Upper lobe of right lung (tissue), 1 donor: ENCODE data around the gene MEIOSIN. TPM values are rescaled to one million over a fixed set of nuclear protein-coding genes. Genes with fewer than 3 reads are reported as not detected.
"Not testable (repeated sequence)": the region's sequence is repeated elsewhere in the genome, so short reads cannot be mapped to it uniquely, and the experiment has no call there.

ENCODE experiments used
- ATAC-seq: fragments of 200-7000 bp; cut with Tn5 transposase; one replicate; pipeline ENCODE4 v1.9.1; 2020; ENCODE audit warnings: mild to moderate bottlenecking, moderate library complexity
- DNase-seq: peaks from one replicate; pipeline ENCODE4 v3.0.0-alpha.2; 2020
- H3K27ac ChIP-seq: fragments of 200-600 bp; one replicate; pipeline ENCODE4 v1.8.0; 2022
- H3K27me3 ChIP-seq: fragments of 200-600 bp; one replicate; pipeline ENCODE4 v1.8.0; 2022; ENCODE audit warnings: mild to moderate bottlenecking
- H3K36me3 ChIP-seq: fragments of 200-600 bp; one replicate; pipeline ENCODE4 v1.8.0; 2022
- H3K4me1 ChIP-seq: fragments of 200-600 bp; one replicate; pipeline ENCODE4 v1.8.0; 2022
- H3K4me3 ChIP-seq: fragments of 200-600 bp; one replicate; pipeline ENCODE4 v1.8.0; 2022; ENCODE audit warnings: mild to moderate bottlenecking
- H3K9me3 ChIP-seq: fragments of 200-600 bp; one replicate; pipeline ENCODE4 v1.8.0; 2022
- CTCF ChIP-seq: fragments of 200-600 bp; IDR thresholded peaks from one replicate; pipeline ENCODE4 v1.8.0; 2022; ENCODE audit warnings: antibody characterized with exemption
- intact Hi-C: fragments of 100-400 bp; cut with DNase I; formaldehyde crosslinking; loops from one replicate; pipeline ENCODE4 v1.11.0; 2022
- total RNA-seq: library from RNA; stranded (reverse); fragmentation: NEBNext Ultra II Directional; extraction: Animal tissue kit (Norgen Biotek cat#: 25700); gene quantifications from one replicate; pipeline ENCODE4 v1.2.1, GENCODE V29; 2021
- donor health status: DM: no; HTN: yes; CAD: no; lungs with severe emphysema.

The MEIOSIN gene
- total RNA-seq, 1 donor from 2014 or later, result not detected

GRCh38 chr19:45739498-45740439 is 6.5 kb downstream of the MEIOSIN start:
- ATAC-seq (peak; percentile 49), DNase-seq (no peak)
- Histone ChIP-seq H3K4me3 (no peak overlapping the region), H3K27ac (no peak overlapping the region), H3K27me3 (no peaks in the 10 kb centered on the region), H3K4me1 (no peaks in the 10 kb centered on the region), H3K9me3 (no peaks in the 10 kb centered on the region), H3K36me3 (no peaks in the 10 kb centered on the region)
- intact Hi-C loops, result no loop called here
- TF ChIP-seq CTCF, result no peak

GRCh38 chr19:45742969-45743368 is 9.7 kb downstream of the MEIOSIN start:
- H3K9me3 ChIP-seq, result no peaks in the 10 kb centered on the region
- no peaks in the 10 kb centered on the region for H3K36me3 ChIP-seq
- no peak for DNase-seq
- intact Hi-C loops, result no loop called here
- H3K27ac ChIP-seq, result no peak overlapping the region
- no peak for TF ChIP-seq CTCF
- no peak for ATAC-seq
- no peak overlapping the region for H3K4me3 ChIP-seq
- H3K27me3 ChIP-seq, result no peaks in the 10 kb centered on the region
- no peaks in the 10 kb centered on the region for H3K4me1 ChIP-seq

GRCh38 chr19:45745606-45746005 is 12.4 kb downstream of the MEIOSIN start:
- ATAC-seq, result no peak
- no peaks in the 10 kb centered on the region for H3K27me3 ChIP-seq
- no peaks in the 10 kb centered on the region for H3K4me1 ChIP-seq
- H3K36me3 ChIP-seq, result no peaks in the 10 kb centered on the region
- intact Hi-C loops, result no loop called here
- no peak for DNase-seq
- H3K4me3 ChIP-seq, result no peak overlapping the region
- TF ChIP-seq CTCF, result no peak
- no peaks in the 10 kb centered on the region for H3K9me3 ChIP-seq
- no peak overlapping the region for H3K27ac ChIP-seq

GRCh38 chr19:45746866-45747265 is 13.6 kb downstream of the MEIOSIN start:
- ATAC-seq (no peak), DNase-seq (no peak)
- no peak overlapping the region for H3K4me3 ChIP-seq
- H3K27me3 ChIP-seq, result no peaks in the 10 kb centered on the region
- no peak overlapping the region for H3K27ac ChIP-seq
- no peak for TF ChIP-seq CTCF
- no peaks in the 10 kb centered on the region for H3K4me1 ChIP-seq
- intact Hi-C loops, result no loop called here
- H3K9me3 ChIP-seq, result no peaks in the 10 kb centered on the region
- H3K36me3 ChIP-seq, result no peaks in the 10 kb centered on the region

- H3K4me3 ChIP-seq, result no peak overlapping the region
- H3K27ac ChIP-seq, result no peak overlapping the region
- ATAC-seq (no peak), DNase-seq (no peak)
- no peaks in the 10 kb centered on the region for H3K9me3 ChIP-seq
- no peak for TF ChIP-seq CTCF
- no peaks in the 10 kb centered on the region for H3K4me1 ChIP-seq
- H3K36me3 ChIP-seq, result no peaks in the 10 kb centered on the region
- no peaks in the 10 kb centered on the region for H3K27me3 ChIP-seq
- intact Hi-C loops, result no loop called here
Observed at GRCh38 chr19:45747513-45747912, 14.3 kb downstream of the MEIOSIN start.

GRCh38 chr19:45751483-45751882 is 18.2 kb downstream of the MEIOSIN start:
- H3K4me3 ChIP-seq, H3K27me3 ChIP-seq, H3K4me1 ChIP-seq, ATAC-seq, intact Hi-C loops, H3K36me3 ChIP-seq, H3K9me3 ChIP-seq, H3K27ac ChIP-seq, DNase-seq: not testable (repeated sequence)
